Nephron progenitor cell (in vitro differentiated cells): ENCODE measurements around the gene SRCIN1.
"Not testable (repeated sequence)": the region's sequence is repeated elsewhere in the genome, so short reads cannot be mapped to it uniquely, and the experiment has no call there.

ENCODE experiments used
- DNase-seq: peaks from one replicate; pipeline ENCODE4 v3.0.0; 2021
- H3K27ac Mint-ChIP-seq: 2 replicates; pipeline ENCODE4 v1.8.0; 2021; ENCODE audit warnings: mild to moderate bottlenecking, moderate library complexity, mixed read lengths
- H3K27me3 Mint-ChIP-seq: 2 replicates; pipeline ENCODE4 v1.8.0; 2021; ENCODE audit warnings: mild to moderate bottlenecking, low read depth, mixed read lengths; ENCODE audit not compliant: poor library complexity
- H3K36me3 Mint-ChIP-seq: 2 replicates; pipeline ENCODE4 v1.8.0; 2021; ENCODE audit warnings: low read depth, mixed read lengths
- H3K4me1 Mint-ChIP-seq: 2 replicates; pipeline ENCODE4 v1.8.0; 2021; ENCODE audit warnings: mixed read lengths
- H3K4me3 Mint-ChIP-seq: 2 replicates; pipeline ENCODE4 v1.8.0; 2021; ENCODE audit warnings: mild to moderate bottlenecking, moderate library complexity, mixed read lengths
- H3K9me3 Mint-ChIP-seq: 2 replicates; pipeline ENCODE4 v1.8.0; 2021; ENCODE audit warnings: mild to moderate bottlenecking, moderate library complexity, mixed read lengths
- TF ChIP-seq, protein P1 (sequence below): fragments of 200-600 bp; sonication (generic); IDR thresholded peaks from 2 replicates; pipeline ENCODE4 v1.5.0; 2021; ENCODE audit warnings: antibody characterized with exemption

The SRCIN1 gene

DNA sequence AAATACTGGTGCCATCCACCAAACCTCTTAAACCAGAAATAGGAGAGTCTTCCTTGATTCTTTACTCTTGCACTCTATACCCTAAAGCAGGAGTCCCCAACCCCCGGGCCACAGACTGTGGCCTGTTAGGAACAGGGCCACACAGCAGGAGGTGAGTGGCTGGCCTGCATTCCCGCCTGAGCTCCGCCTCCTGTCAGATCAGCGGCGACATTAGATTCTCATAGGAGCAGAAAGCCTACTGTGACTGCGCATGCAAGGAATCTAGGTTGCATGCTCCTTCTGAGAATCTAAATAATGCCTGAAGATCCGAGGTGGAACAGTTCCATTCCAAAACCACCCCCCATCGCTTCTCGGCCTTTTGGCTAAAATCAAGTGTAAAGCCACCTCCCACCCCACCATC lies 30.3 kb upstream of the SRCIN1 start:
- H3K4me1 Mint-ChIP-seq: peaks cover 7% of the 10 kb centered on the region
- no peak for DNase-seq
- TF ChIP-seq, protein P1, sequence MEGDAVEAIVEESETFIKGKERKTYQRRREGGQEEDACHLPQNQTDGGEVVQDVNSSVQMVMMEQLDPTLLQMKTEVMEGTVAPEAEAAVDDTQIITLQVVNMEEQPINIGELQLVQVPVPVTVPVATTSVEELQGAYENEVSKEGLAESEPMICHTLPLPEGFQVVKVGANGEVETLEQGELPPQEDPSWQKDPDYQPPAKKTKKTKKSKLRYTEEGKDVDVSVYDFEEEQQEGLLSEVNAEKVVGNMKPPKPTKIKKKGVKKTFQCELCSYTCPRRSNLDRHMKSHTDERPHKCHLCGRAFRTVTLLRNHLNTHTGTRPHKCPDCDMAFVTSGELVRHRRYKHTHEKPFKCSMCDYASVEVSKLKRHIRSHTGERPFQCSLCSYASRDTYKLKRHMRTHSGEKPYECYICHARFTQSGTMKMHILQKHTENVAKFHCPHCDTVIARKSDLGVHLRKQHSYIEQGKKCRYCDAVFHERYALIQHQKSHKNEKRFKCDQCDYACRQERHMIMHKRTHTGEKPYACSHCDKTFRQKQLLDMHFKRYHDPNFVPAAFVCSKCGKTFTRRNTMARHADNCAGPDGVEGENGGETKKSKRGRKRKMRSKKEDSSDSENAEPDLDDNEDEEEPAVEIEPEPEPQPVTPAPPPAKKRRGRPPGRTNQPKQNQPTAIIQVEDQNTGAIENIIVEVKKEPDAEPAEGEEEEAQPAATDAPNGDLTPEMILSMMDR: no peak
- H3K27ac Mint-ChIP-seq: no peak overlapping the region
- H3K4me3 Mint-ChIP-seq: no peak overlapping the region
- peaks cover 3% of the 10 kb centered on the region for H3K9me3 Mint-ChIP-seq
- H3K36me3 Mint-ChIP-seq: no peaks in the 10 kb centered on the region
- H3K27me3 Mint-ChIP-seq: peaks cover 11% of the 10 kb centered on the region

DNA sequence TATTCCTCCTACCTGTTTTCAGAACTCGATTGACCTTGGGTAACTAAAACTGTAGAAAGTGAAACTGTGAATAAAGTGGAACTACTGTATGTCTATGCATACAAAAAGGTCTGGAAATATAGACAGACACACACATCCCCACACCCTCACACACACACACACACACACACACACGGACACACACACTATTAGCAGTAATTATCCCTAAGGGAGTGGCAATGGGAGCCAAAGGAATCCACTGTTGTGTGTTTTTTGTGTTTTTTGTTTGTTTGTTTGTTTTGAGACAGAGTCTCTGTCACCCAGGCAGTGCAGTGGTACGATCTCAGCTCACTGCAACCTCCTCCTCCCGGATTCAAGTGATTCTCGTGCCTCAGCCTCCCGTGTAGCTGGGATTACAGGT lies 26.6 kb upstream of the SRCIN1 start:
- peaks cover 23% of the 10 kb centered on the region for H3K9me3 Mint-ChIP-seq
- no peaks in the 10 kb centered on the region for H3K36me3 Mint-ChIP-seq
- no peak overlapping the region for H3K27ac Mint-ChIP-seq
- no peak for DNase-seq
- H3K27me3 Mint-ChIP-seq: peaks cover 16% of the 10 kb centered on the region
- peaks cover 7% of the 10 kb centered on the region for H3K4me1 Mint-ChIP-seq
- H3K4me3 Mint-ChIP-seq: no peak overlapping the region
- TF ChIP-seq, protein P1: no peak

DNA sequence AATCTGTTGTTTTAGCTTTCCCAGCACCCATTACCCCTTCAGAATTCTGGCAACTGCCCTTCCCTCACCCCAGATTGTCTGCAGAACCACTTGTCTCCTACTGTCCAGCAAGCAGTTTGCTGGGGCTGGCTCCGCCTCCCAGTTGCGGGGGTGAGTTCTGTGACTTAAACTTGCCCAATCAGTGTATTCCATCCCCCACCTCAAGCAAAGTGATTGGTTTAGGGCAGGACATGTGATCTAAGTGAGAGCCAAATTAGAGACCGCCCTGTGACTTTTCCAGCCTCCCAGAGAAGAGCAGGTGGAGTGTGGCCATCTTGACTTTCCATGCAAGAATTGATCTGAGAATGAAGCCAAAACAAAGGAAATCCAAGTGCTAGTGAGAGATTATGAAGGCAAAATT lies 22.7 kb upstream of the SRCIN1 start:
- Mint-ChIP-seq H3K4me3 (no peak overlapping the region), H3K27ac (no peak overlapping the region), H3K36me3 (no peaks in the 10 kb centered on the region), H3K27me3 (peaks cover 16% of the 10 kb centered on the region), H3K4me1 (peaks cover 7% of the 10 kb centered on the region), H3K9me3 (peaks cover 23% of the 10 kb centered on the region)
- TF ChIP-seq, protein P1: no peak
- DNase-seq: no peak

DNA sequence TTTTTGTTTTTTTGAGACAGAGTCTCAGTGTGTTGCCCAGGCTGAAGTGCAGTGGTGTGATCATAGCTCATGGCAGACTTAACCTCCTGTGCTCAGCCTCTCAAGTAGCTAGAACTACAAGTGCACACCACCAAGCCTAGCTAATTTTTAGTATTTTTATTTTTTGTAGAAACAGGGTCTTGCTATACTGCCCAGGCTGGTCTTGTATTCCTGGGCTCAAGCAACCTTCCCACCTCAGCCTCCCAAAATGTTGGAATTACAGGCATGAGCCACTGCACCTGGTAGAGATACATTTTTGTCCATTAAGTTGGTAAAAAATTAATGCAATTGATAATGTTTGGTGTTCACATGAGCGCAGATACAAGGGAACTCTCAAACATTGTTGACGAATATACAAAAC lies 22.2 kb upstream of the SRCIN1 start:
- Mint-ChIP-seq H3K4me1 (peaks cover 7% of the 10 kb centered on the region), H3K4me3 (no peak overlapping the region), H3K27me3 (peaks cover 15% of the 10 kb centered on the region), H3K36me3 (no peaks in the 10 kb centered on the region), H3K27ac (no peak overlapping the region), H3K9me3 (peaks cover 23% of the 10 kb centered on the region)
- TF ChIP-seq, protein P1: no peak
- no peak for DNase-seq

DNA sequence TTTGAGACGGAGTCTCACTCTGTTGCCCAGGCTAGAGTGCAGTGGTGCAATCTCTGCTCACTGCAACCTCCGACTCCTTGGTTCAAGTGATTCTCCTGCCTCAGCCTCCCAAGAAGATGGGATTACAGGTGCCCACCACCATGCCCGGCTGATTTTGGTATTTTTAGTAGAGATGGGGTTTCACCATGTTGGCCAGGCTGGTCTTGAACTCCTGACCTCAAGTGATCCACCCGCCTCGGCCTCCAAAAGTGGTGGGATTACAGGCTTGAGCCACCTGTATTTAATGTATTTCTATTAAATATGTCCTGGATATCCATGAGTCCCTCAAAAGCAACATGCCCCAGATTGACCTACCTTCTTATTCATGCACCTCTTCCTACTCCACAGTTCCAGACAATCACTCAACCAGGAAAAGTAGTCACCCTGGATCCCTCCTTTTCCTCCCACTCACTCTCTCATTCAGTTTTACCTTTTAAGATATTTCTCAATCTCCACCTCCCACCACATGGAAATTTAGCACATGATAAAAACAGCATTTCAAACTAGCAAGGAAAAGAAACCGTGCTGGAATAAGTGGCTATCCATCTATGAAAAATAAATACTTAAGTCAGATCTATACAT lies 21.0 kb upstream of the SRCIN1 start:
- H3K36me3 Mint-ChIP-seq, DNase-seq, H3K27ac Mint-ChIP-seq, H3K4me3 Mint-ChIP-seq: not testable (repeated sequence)
- H3K27me3 Mint-ChIP-seq: peaks cover 21% of the 10 kb centered on the region
- H3K4me1 Mint-ChIP-seq: peaks cover 15% of the 10 kb centered on the region
- peaks cover 20% of the 10 kb centered on the region for H3K9me3 Mint-ChIP-seq

DNA sequence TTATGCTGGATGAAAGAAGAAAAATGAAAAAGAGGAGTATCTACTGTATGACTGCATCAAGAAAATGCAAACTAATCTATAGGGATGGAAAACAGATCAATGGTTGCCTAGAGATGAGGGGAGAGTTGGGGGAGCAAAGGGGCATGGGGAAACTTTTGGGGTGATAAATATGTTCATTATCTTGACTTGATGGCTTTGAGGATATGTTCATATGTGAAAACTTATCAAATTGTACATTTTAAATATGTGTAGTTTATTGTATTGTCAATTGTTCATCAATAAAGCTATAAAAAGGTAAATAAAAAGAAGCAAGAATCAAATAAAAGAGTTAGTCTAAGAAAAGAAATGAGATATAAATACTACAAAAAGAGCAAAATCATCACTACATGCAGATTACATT lies 19.7 kb upstream of the SRCIN1 start:
- peaks cover 19% of the 10 kb centered on the region for H3K4me1 Mint-ChIP-seq
- H3K4me3 Mint-ChIP-seq: no peak overlapping the region
- no peaks in the 10 kb centered on the region for H3K36me3 Mint-ChIP-seq
- H3K27me3 Mint-ChIP-seq: peaks cover 21% of the 10 kb centered on the region
- TF ChIP-seq, protein P1: no peak
- H3K27ac Mint-ChIP-seq: no peak overlapping the region
- H3K9me3 Mint-ChIP-seq: peaks cover 20% of the 10 kb centered on the region
- DNase-seq: no peak

DNA sequence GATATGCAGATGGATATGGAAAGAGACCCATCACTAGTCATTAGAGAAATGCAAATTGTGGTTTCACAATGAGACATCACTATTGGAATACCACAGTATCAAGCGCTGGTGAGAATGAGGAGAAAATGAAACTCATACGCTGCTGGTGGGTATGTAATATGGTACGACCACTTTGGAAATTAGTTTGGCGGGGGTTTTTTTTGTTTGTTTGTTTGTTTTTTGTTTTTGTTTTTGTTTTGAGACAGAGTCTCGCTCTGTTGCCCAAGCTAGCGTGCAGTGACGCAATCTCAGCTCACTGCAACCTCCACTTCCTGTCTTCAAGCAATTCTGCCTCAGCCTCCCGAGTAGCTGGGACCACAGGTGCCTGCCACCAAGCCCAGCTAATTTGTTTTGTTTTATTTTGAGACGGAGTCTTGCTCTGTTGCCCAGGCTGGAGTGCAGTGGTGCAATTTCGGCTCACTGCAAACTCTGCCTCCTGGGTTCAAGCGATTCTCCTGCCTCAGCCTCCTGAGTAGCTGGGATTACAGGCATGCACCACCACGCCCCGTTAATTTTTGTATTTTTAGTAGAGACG lies 19.1 kb upstream of the SRCIN1 start:
- H3K36me3 Mint-ChIP-seq, DNase-seq, H3K4me3 Mint-ChIP-seq, H3K27ac Mint-ChIP-seq: not testable (repeated sequence)
- Mint-ChIP-seq H3K4me1 (peaks cover 19% of the 10 kb centered on the region), H3K27me3 (peaks cover 21% of the 10 kb centered on the region), H3K9me3 (peaks cover 17% of the 10 kb centered on the region)
